Parathyroid adenoma (tissue), 2 donors: Measurements from ENCODE around the gene NEDD4L.
A peak's percentile ranks its signal among the peaks of the same experiment; 100 is the strongest.

Experiments
- H2AFZ ChIP-seq: fragments of 300-600 bp; sonication (generic); one replicate; pipeline ENCODE4 v1.7.0; 2017; ENCODE audit warnings: antibody characterized with exemption, mild to moderate bottlenecking
- H3K27ac ChIP-seq: fragments of 300-600 bp; sonication (generic); one replicate; pipeline ENCODE4 v1.7.0; 2017
- H3K27me3 ChIP-seq: fragments of 300-600 bp; sonication (generic); one replicate; pipeline ENCODE4 v1.7.0; 2017; ENCODE audit warnings: low read length; ENCODE audit not compliant: control insufficient read depth, insufficient read depth
- H3K36me3 ChIP-seq: fragments of 300-600 bp; sonication (generic); one replicate; pipeline ENCODE4 v1.7.0; 2017; ENCODE audit warnings: low read length; ENCODE audit not compliant: control insufficient read depth, insufficient read depth
- H3K4me1 ChIP-seq: fragments of 300-600 bp; sonication (generic); one replicate; pipeline ENCODE4 v1.7.0; 2017; ENCODE audit warnings: control low read depth
- H3K4me2 ChIP-seq: fragments of 300-600 bp; sonication (generic); one replicate; pipeline ENCODE4 v1.7.0; 2017; ENCODE audit warnings: low read length
- H3K4me3 ChIP-seq: fragments of 300-600 bp; sonication (generic); one replicate; pipeline ENCODE4 v1.7.0; 2017; ENCODE audit warnings: low read depth, low read length
- H3K79me2 ChIP-seq: fragments of 300-600 bp; sonication (generic); one replicate; pipeline ENCODE4 v1.7.0; 2017; ENCODE audit warnings: control low read depth
- H3K9ac ChIP-seq: fragments of 300-600 bp; sonication (generic); one replicate; pipeline ENCODE4 v1.7.0; 2017; ENCODE audit warnings: mild to moderate bottlenecking
- H3K9me3 ChIP-seq: fragments of 300-600 bp; sonication (generic); one replicate; pipeline ENCODE4 v1.7.0; 2017; ENCODE audit warnings: low read length; ENCODE audit not compliant: control insufficient read depth
- CTCF ChIP-seq: fragments of 300-600 bp; sonication (generic); IDR thresholded peaks from one replicate; pipeline ENCODE4 v1.7.0; 2017; ENCODE audit warnings: antibody characterized with exemption, mild to moderate bottlenecking
- donor health status: primary hyperparathyroidism.

Gene NEDD4L

GRCh38 chr18:58177004-58177717 lies 133.1 kb downstream of the NEDD4L start:
- H3K4me3 ChIP-seq, result no peak overlapping the region
- no peak overlapping the region for H3K27ac ChIP-seq
- no peak overlapping the region for H3K4me2 ChIP-seq
- no peaks in the 10 kb centered on the region for H3K36me3 ChIP-seq
- no peaks in the 10 kb centered on the region for H3K27me3 ChIP-seq
- H2AFZ ChIP-seq, result no peak overlapping the region
- no peak for TF ChIP-seq CTCF
- H3K79me2 ChIP-seq, result peaks cover 2% of the 10 kb centered on the region
- H3K4me1 ChIP-seq, result peaks cover 20% of the 10 kb centered on the region
- no peak overlapping the region for H3K9ac ChIP-seq
- no peaks in the 10 kb centered on the region for H3K9me3 ChIP-seq

- Histone ChIP-seq H3K79me2 (no peaks in the 10 kb centered on the region), H3K4me2 (no peak overlapping the region), H3K27me3 (no peaks in the 10 kb centered on the region), H3K36me3 (no peaks in the 10 kb centered on the region), H2AFZ (no peak overlapping the region), H3K27ac (no peak overlapping the region), H3K4me1 (peaks cover 25% of the 10 kb centered on the region), H3K4me3 (no peak overlapping the region), H3K9ac (no peak overlapping the region), H3K9me3 (no peaks in the 10 kb centered on the region)
- TF ChIP-seq CTCF, result no peak
Measured at GRCh38 chr18:58177896-58178470, 134.0 kb downstream of the NEDD4L start.

GRCh38 chr18:58178511-58178910 lies 134.5 kb downstream of the NEDD4L start:
- H3K27me3 ChIP-seq, result no peaks in the 10 kb centered on the region
- no peak for TF ChIP-seq CTCF
- H2AFZ ChIP-seq, result no peak overlapping the region
- H3K4me1 ChIP-seq, result peaks cover 30% of the 10 kb centered on the region
- H3K79me2 ChIP-seq, result no peaks in the 10 kb centered on the region
- no peaks in the 10 kb centered on the region for H3K9me3 ChIP-seq
- H3K4me3 ChIP-seq, result no peak overlapping the region
- no peak overlapping the region for H3K9ac ChIP-seq
- H3K27ac ChIP-seq, result no peak overlapping the region
- H3K4me2 ChIP-seq, result no peak overlapping the region
- no peaks in the 10 kb centered on the region for H3K36me3 ChIP-seq

- no peak overlapping the region for H3K27ac ChIP-seq
Measured at GRCh38 chr18:58180172-58180571, 136.1 kb downstream of the NEDD4L start.

More at GRCh38 chr18:58180172-58180571, 136.1 kb downstream of the NEDD4L start:
- Histone ChIP-seq H3K27me3 (no peaks in the 10 kb centered on the region), H3K36me3 (no peaks in the 10 kb centered on the region), H3K9me3 (no peaks in the 10 kb centered on the region), H3K9ac (no peak overlapping the region), H3K4me3 (no peak overlapping the region), H3K4me2 (no peak overlapping the region), H3K4me1 (peaks cover 37% of the 10 kb centered on the region), H3K79me2 (no peaks in the 10 kb centered on the region), H2AFZ (peak overlapping the region; percentile 26)
- TF ChIP-seq CTCF, result no peak
